Lung (tissue), 12 donors: Measurements from ENCODE around the gene SPN. TPM values are rescaled to one million over a fixed set of nuclear protein-coding genes. Genes with fewer than 3 reads are reported as not detected.

Source experiments
- ATAC-seq: fragments of 200-7000 bp; cut with Tn5 transposase; one replicate; pipeline ENCODE4 v1.9.1; 2020; ENCODE audit warnings: moderate number of reproducible peaks; ENCODE audit not compliant: insufficient read depth, low FRiP score
- DNase-seq, 3 donors: peaks; one replicate each; pipeline ENCODE4 v3.0.0-alpha.2; 2013 to 2017
- H3K27ac ChIP-seq, 2 donors: one replicate each; pipeline ENCODE4 v1.5.1; 2013; ENCODE audit warnings: mild to moderate bottlenecking in 2 of 2, moderate library complexity in 2 of 2, control low read depth in 1 of 2, inconsistent platforms in 1 of 2, low read depth in 1 of 2, low read length in 1 of 2
- H3K27me3 ChIP-seq, 3 donors: one replicate each; pipeline ENCODE4 v1.5.1; 2013; ENCODE audit warnings: low read length in 2 of 3; ENCODE audit not compliant: control insufficient read depth in 3 of 3, insufficient read depth in 3 of 3
- H3K36me3 ChIP-seq, 4 donors: one replicate each; pipeline ENCODE4 v1.5.1; 2013; ENCODE audit warnings: low read length in 4 of 4, mild to moderate bottlenecking in 1 of 4, moderate library complexity in 1 of 4; ENCODE audit not compliant: control insufficient read depth in 4 of 4, insufficient read depth in 4 of 4
- H3K4me1 ChIP-seq, 5 donors: one replicate each; pipeline ENCODE4 v1.5.1; 2013; ENCODE audit warnings: low read length in 5 of 5, mild to moderate bottlenecking in 2 of 5, moderate library complexity in 1 of 5; ENCODE audit not compliant: control insufficient read depth in 5 of 5, insufficient read depth in 5 of 5
- H3K4me3 ChIP-seq: one replicate; pipeline ENCODE4 v1.5.1; 2013; ENCODE audit warnings: mild to moderate bottlenecking, control low read depth, moderate library complexity
- H3K9ac ChIP-seq, 2 donors: one replicate each; pipeline ENCODE4 v1.5.1; 2013; ENCODE audit warnings: low read length in 2 of 2, control low read depth in 1 of 2; ENCODE audit not compliant: insufficient read depth in 1 of 2
- H3K9me3 ChIP-seq, 4 donors: one replicate each; pipeline ENCODE4 v1.5.1; 2013; ENCODE audit warnings: low read length in 3 of 4, mild to moderate bottlenecking in 1 of 4, moderate library complexity in 1 of 4; ENCODE audit not compliant: control insufficient read depth in 4 of 4, insufficient read depth in 3 of 4
- CTCF ChIP-seq: IDR thresholded peaks from 2 replicates; pipeline ENCODE4 v1.5.1; 2012; ENCODE audit warnings: mild to moderate bottlenecking; ENCODE audit errors: control extremely low read depth, extremely low read depth
- WGBS, 2 donors: extraction: QIAGEN DNeasy Blood & Tissue Kit; methylation state at CpG; one replicate each; pipeline ENCODE4 v1.1.7; 2013; 5-methylcytosine and 5-hydroxymethylcytosine counted together
- polyA plus RNA-seq, 2 donors: library from polyadenylated mRNA; stranded (reverse); fragments of 200-250 nt; gene quantifications; one replicate each; pipeline ENCODE4 v1.2.1, GENCODE V29; 2013
- total RNA-seq, 2 donors: library from RNA; depleted of rRNA in 1 of 2; stranded (reverse); fragments of >200 nt in 1 of 2; gene quantifications; one replicate each; pipeline ENCODE4 v1.2.1, GENCODE V29; 2014 to 2021
- donor health status: control.
- donor health status: control.
- donor health status: Bipolar disorder and iron deficiency.
- donor health status: healthy.
- donor health status: DM: yes; HTN: yes; CAD: no.

The SPN gene
- total and polyA plus RNA-seq, 4 donors, result 5.8 to 52.5 (median 12.5) TPM

GRCh38 chr16:29680180-29680598, 17.1 kb downstream of the SPN start:
- Histone ChIP-seq H3K9me3 (no peaks in the 10 kb centered on the region), H3K4me1 (peaks cover 0 to 5% (median 0%) of the 10 kb centered on the region in 5 donors), H3K27ac (no peak overlapping the region), H3K36me3 (no peaks in the 10 kb centered on the region), H3K9ac (no peak overlapping the region), H3K4me3 (no peak overlapping the region), H3K27me3 (no peaks in the 10 kb centered on the region)
- no peak for ATAC-seq
- WGBS, 2 donors, result 71 to 76% methylated on average over 10 of the region's 10 CpGs
- peak in 2 of 3 donors; percentile 34 to 42 for DNase-seq
- TF ChIP-seq CTCF, result no peak

GRCh38 chr16:29683543-29684090, 20.6 kb downstream of the SPN start:
- WGBS, 2 donors, result 89 to 91% methylated on average over 9 of the region's 9 CpGs
- no peak for DNase-seq

GRCh38 chr16:29684679-29685078, 21.6 kb downstream of the SPN start:
- H3K4me1 ChIP-seq, result peaks cover 0 to 5% (median 1%) of the 10 kb centered on the region in 5 donors
- no peaks in the 10 kb centered on the region for H3K9me3 ChIP-seq
- H3K27me3 ChIP-seq, result no peaks in the 10 kb centered on the region
- no peaks in the 10 kb centered on the region for H3K36me3 ChIP-seq
- no peak overlapping the region for H3K27ac ChIP-seq
- no peak overlapping the region for H3K4me3 ChIP-seq
- no peak for TF ChIP-seq CTCF
- DNase-seq (no peak), ATAC-seq (no peak)
- 62 to 78% methylated on average over 10 of the region's 10 CpGs for WGBS, 2 donors
- no peak overlapping the region for H3K9ac ChIP-seq

More at GRCh38 chr16:29683543-29684090, 20.6 kb downstream of the SPN start:
- ATAC-seq, result no peak
- no peak overlapping the region for H3K4me3 ChIP-seq
- no peaks in the 10 kb centered on the region for H3K9me3 ChIP-seq
- H3K4me1 ChIP-seq, result peaks cover 0 to 5% (median 1%) of the 10 kb centered on the region in 5 donors
- H3K27ac ChIP-seq, result no peak overlapping the region
- no peak for TF ChIP-seq CTCF
- no peak overlapping the region for H3K9ac ChIP-seq
- no peaks in the 10 kb centered on the region for H3K27me3 ChIP-seq
- H3K36me3 ChIP-seq, result no peaks in the 10 kb centered on the region
